Measurements from ENCODE around the gene PQBP1.

PQBP1 gene

DNA sequence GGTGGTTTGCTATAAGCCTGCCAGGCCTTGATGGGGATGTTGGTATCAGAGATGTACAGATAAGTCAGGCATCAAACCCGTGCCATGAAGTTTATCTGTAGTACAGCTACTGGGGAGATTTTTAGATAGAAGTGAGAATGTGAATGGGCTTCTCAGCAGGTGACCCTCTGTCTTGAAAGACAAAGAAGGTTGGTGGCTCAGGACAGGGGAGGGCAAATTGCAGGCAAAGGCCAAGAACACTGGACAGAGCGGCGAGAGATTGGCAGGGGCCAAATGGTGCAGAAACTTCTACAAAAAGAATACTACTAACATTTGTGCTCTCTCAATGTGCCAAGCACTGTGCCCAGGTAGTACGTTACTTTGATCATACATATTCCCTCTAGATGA is 23.0 kb downstream of the PQBP1 start:
- Histone ChIP-seq H3K27me3 (ENCODE audit: control insufficient read depth, insufficient read depth, low read length, poor library complexity, severe bottlenecking) (no peaks in the 10 kb centered on the region), H3K4me1 (ENCODE audit: control insufficient read depth, insufficient read depth, low read length) (no peaks in the 10 kb centered on the region), H3K9me3 (ENCODE audit: control insufficient read depth, low read length) (no peaks in the 10 kb centered on the region), H3K4me3 (ENCODE audit: insufficient read depth, low read depth, low read length) (no peak overlapping the region), H3K27ac (ENCODE audit: insufficient read depth, low read depth, low read length, poor library complexity, severe bottlenecking) (no peak overlapping the region), H3K36me3 (ENCODE audit: control insufficient read depth, insufficient read depth, low read length) (no peaks in the 10 kb centered on the region)
- 60 to 61% methylated on average over 4 of the region's 4 CpGs for WGBS, 2 experiments

DNA sequence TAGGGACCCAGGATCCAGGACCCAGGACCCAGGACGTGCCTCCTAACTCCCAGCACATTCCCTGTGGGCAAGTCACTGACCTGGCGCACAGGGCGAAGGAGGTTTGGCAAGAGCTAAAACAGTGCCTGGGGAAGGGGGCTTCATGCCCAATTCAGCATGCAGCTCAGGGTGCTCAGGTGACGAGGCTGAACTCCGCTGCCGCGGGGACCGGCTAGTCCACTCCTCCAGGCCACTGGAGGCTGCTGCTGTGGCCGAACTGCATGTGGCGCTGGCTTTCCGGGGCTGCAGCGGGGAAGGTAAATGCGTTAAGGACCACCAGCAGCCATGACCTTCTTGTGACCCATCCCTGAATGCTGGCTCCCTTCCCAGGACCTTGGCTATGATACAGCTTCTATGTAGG is 26.0 kb downstream of the PQBP1 start:
- WGBS, 2 experiments: 96 to 97% methylated on average over 13 of the region's 13 CpGs
- Histone ChIP-seq H3K36me3 (ENCODE audit: control insufficient read depth, insufficient read depth, low read length) (no peaks in the 10 kb centered on the region), H3K4me1 (ENCODE audit: control insufficient read depth, insufficient read depth, low read length) (peaks cover 5% of the 10 kb centered on the region), H3K9me3 (ENCODE audit: control insufficient read depth, low read length) (no peaks in the 10 kb centered on the region), H3K27ac (ENCODE audit: insufficient read depth, low read depth, low read length, poor library complexity, severe bottlenecking) (no peak overlapping the region), H3K27me3 (ENCODE audit: control insufficient read depth, insufficient read depth, low read length, poor library complexity, severe bottlenecking) (no peaks in the 10 kb centered on the region), H3K4me3 (ENCODE audit: insufficient read depth, low read depth, low read length) (no peak overlapping the region)

- Histone ChIP-seq H3K27me3 (ENCODE audit: control insufficient read depth, insufficient read depth, low read length, poor library complexity, severe bottlenecking) (no peaks in the 10 kb centered on the region), H3K36me3 (ENCODE audit: control insufficient read depth, insufficient read depth, low read length) (no peaks in the 10 kb centered on the region), H3K27ac (ENCODE audit: insufficient read depth, low read depth, low read length, poor library complexity, severe bottlenecking) (no peak overlapping the region), H3K9me3 (ENCODE audit: control insufficient read depth, low read length) (no peaks in the 10 kb centered on the region), H3K4me3 (ENCODE audit: insufficient read depth, low read depth, low read length) (no peak overlapping the region), H3K4me1 (ENCODE audit: control insufficient read depth, insufficient read depth, low read length) (peaks cover 5% of the 10 kb centered on the region)
- WGBS, 2 experiments: 96 to 97% methylated on average over 5 of the region's 5 CpGs
Observed at GRCh38 chrX:48924270-48924669, 26.5 kb downstream of the PQBP1 start.

DNA sequence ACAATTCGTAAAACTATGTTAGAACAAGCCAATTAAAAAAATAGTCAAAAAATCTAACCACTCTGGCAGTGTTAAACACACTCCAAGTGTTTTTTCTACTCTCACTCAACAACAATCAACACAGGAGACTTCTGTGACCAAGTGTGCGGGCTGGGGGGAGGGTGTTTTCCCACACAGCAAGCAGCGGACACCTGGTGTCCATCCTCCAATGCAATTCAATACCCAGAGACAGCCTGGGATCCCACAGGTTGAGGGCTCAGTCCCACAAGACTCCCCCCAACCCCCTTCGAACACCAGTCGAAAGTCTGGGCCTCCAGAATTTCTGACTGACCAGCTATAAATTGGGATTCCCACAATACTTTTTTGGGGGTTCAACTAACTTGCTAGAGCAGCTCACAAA is 29.4 kb downstream of the PQBP1 start:
- 19 to 33% methylated on average over 4 of the region's 5 CpGs for WGBS, 2 experiments
- no peak overlapping the region for H3K27ac ChIP-seq (ENCODE audit: insufficient read depth, low read depth, low read length, poor library complexity, severe bottlenecking)

DNA sequence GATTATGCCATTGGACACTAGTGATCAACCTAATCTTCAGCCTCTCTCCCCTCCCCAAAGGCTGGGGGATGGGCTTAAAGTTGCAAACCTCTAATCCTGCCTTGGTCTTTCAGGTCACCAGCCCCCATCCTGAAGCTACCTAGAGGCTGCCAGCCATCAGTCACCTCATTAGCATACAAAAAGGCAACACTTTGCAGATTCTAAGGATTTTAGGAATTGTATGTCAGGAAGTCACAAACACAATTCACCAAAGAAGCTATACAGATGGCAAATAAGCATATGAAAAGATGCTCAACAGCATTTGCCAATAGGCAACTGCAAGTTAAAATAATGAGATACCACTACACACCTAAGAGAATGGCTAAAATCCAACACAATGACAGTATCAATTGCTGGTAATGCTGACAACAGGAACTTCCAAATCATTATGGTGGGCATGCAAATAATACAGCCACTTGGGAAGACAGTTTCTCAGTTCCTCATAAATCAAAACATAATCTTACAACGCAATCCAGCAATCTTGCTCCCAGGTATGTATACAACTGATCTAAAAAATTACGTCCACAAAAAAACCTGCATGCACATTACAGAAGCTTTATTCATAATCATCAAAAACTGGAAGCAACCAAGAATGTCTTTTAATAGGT is 30.1 kb downstream of the PQBP1 start:
- no peaks in the 10 kb centered on the region for H3K9me3 ChIP-seq (ENCODE audit: control insufficient read depth, low read length)
- H3K36me3 ChIP-seq (ENCODE audit: control insufficient read depth, insufficient read depth, low read length): peaks cover 2% of the 10 kb centered on the region
- H3K27ac ChIP-seq (ENCODE audit: insufficient read depth, low read depth, low read length, poor library complexity, severe bottlenecking): no peak overlapping the region
- H3K4me1 ChIP-seq (ENCODE audit: control insufficient read depth, insufficient read depth, low read length): peaks cover 5% of the 10 kb centered on the region
- no peaks in the 10 kb centered on the region for H3K27me3 ChIP-seq (ENCODE audit: control insufficient read depth, insufficient read depth, low read length, poor library complexity, severe bottlenecking)
- H3K4me3 ChIP-seq (ENCODE audit: insufficient read depth, low read depth, low read length): no peak overlapping the region
- 20 to 26% methylated on average over 2 of the region's 2 CpGs for WGBS, 2 experiments

More for the DNA sequence above, 29.4 kb downstream of the PQBP1 start:
- Histone ChIP-seq H3K27me3 (ENCODE audit: control insufficient read depth, insufficient read depth, low read length, poor library complexity, severe bottlenecking) (no peaks in the 10 kb centered on the region), H3K4me3 (ENCODE audit: insufficient read depth, low read depth, low read length) (no peak overlapping the region), H3K9me3 (ENCODE audit: control insufficient read depth, low read length) (no peaks in the 10 kb centered on the region), H3K4me1 (ENCODE audit: control insufficient read depth, insufficient read depth, low read length) (peaks cover 5% of the 10 kb centered on the region), H3K36me3 (ENCODE audit: control insufficient read depth, insufficient read depth, low read length) (no peaks in the 10 kb centered on the region)

DNA sequence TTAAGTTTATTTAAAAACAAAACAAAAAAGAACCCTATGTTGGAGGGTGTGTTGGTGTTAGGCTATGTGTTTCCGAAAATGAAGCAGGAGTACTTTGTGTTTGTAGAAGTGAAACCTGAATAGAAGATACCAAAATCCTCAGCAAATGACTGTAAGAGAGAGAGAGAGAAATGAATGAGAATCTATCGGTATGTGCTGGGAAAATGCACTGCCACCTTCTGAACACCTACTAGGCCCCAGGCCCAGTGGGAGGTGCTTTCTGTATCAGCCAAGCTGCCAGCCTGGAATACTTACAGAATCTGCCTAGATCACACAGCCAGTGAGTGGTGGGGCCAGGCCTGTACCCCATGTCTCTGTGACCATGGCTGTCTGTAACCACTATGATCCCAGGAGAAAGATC is 36.0 kb downstream of the PQBP1 start:
- peaks cover 13% of the 10 kb centered on the region for H3K36me3 ChIP-seq (ENCODE audit: control insufficient read depth, insufficient read depth, low read length)
- H3K4me1 ChIP-seq (ENCODE audit: control insufficient read depth, insufficient read depth, low read length): peaks cover 6% of the 10 kb centered on the region
- WGBS, 2 experiments: 94 to 100% methylated on average over 2 of the region's 2 CpGs
- H3K27me3 ChIP-seq (ENCODE audit: control insufficient read depth, insufficient read depth, low read length, poor library complexity, severe bottlenecking): no peaks in the 10 kb centered on the region
- no peak overlapping the region for H3K4me3 ChIP-seq (ENCODE audit: insufficient read depth, low read depth, low read length)
- no peaks in the 10 kb centered on the region for H3K9me3 ChIP-seq (ENCODE audit: control insufficient read depth, low read length)
- no peak overlapping the region for H3K27ac ChIP-seq (ENCODE audit: insufficient read depth, low read depth, low read length, poor library complexity, severe bottlenecking)

DNA sequence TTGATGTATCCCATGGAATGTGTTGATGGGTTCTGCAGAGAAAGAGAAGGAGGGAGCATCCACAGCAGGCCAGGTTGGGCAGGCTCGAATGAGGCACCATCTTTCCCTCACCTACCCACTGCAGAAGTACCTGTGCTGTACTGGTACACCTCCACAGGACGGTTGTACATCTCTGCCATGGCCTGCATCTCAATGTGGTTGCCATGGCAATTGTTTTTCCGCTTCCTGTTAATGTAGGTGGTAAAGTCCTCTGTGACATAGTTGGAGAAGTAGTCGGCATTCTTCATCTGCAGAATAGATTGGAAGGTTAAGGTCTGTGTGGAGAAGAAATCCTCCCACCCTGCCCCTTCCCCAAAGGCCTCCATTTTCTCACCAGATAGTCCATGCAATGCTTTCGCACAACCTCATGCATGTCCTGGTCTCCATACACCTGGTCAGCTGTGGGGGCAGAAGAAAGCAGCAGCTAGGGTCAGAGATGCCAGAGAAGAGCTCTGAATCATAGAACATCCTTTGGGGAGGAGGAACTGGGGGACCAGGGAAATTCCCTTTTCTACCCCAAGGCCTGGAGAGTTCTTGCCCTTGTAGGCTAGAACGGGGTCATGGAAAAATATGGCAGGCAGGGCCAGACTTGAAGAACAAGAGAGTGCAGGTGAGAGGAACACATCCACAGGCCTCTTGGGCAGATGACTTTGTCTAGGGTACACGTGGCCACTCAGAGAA is 37.0 kb downstream of the PQBP1 start:
- Histone ChIP-seq H3K9me3 (ENCODE audit: control insufficient read depth, low read length) (no peaks in the 10 kb centered on the region), H3K4me1 (ENCODE audit: control insufficient read depth, insufficient read depth, low read length) (peaks cover 6% of the 10 kb centered on the region), H3K4me3 (ENCODE audit: insufficient read depth, low read depth, low read length) (no peak overlapping the region), H3K27me3 (ENCODE audit: control insufficient read depth, insufficient read depth, low read length, poor library complexity, severe bottlenecking) (no peaks in the 10 kb centered on the region), H3K36me3 (ENCODE audit: control insufficient read depth, insufficient read depth, low read length) (peaks cover 13% of the 10 kb centered on the region), H3K27ac (ENCODE audit: insufficient read depth, low read depth, low read length, poor library complexity, severe bottlenecking) (no peak overlapping the region)
- WGBS, 2 experiments: 94 to 95% methylated on average over 6 to 7 of the region's 7 CpGs

DNA sequence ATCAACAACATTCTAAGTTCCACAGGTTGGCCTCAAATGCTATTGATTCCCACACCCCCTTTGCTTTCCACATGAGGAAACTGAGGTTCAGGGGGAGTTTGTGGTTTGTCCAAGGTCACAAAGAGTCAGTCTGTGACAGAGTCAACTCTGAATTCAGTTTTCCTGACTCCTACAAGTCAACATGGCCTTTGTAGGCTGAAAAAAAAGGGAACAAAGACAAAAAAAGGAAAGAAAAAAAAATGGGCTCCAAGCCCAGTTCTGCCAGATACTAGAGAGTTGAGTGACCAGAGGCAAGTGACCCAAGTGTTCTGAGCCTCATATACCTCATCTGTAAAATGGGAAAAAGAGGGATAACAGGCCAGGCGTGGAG is 37.6 kb downstream of the PQBP1 start:
- Histone ChIP-seq H3K9me3 (ENCODE audit: control insufficient read depth, low read length) (no peaks in the 10 kb centered on the region), H3K4me1 (ENCODE audit: control insufficient read depth, insufficient read depth, low read length) (peaks cover 6% of the 10 kb centered on the region), H3K4me3 (ENCODE audit: insufficient read depth, low read depth, low read length) (no peak overlapping the region), H3K27me3 (ENCODE audit: control insufficient read depth, insufficient read depth, low read length, poor library complexity, severe bottlenecking) (no peaks in the 10 kb centered on the region), H3K36me3 (ENCODE audit: control insufficient read depth, insufficient read depth, low read length) (peaks cover 13% of the 10 kb centered on the region), H3K27ac (ENCODE audit: insufficient read depth, low read depth, low read length, poor library complexity, severe bottlenecking) (no peak overlapping the region)
- WGBS, 2 experiments: 82 to 88% methylated on average over 1 of the region's 1 CpG

GRCh38 chrX:48936429-48937053 is 38.8 kb downstream of the PQBP1 start:
- H3K27me3 ChIP-seq (ENCODE audit: control insufficient read depth, insufficient read depth, low read length, poor library complexity, severe bottlenecking): no peaks in the 10 kb centered on the region
- WGBS, 2 experiments: 92 to 95% methylated on average over 8 of the region's 8 CpGs
- peaks cover 13% of the 10 kb centered on the region for H3K36me3 ChIP-seq (ENCODE audit: control insufficient read depth, insufficient read depth, low read length)
- H3K4me3 ChIP-seq (ENCODE audit: insufficient read depth, low read depth, low read length): no peak overlapping the region
- H3K4me1 ChIP-seq (ENCODE audit: control insufficient read depth, insufficient read depth, low read length): peaks cover 6% of the 10 kb centered on the region
- no peak overlapping the region for H3K27ac ChIP-seq (ENCODE audit: insufficient read depth, low read depth, low read length, poor library complexity, severe bottlenecking)
- no peaks in the 10 kb centered on the region for H3K9me3 ChIP-seq (ENCODE audit: control insufficient read depth, low read length)

GRCh38 chrX:48937054-48937907 is 39.6 kb downstream of the PQBP1 start:
- peaks cover 6% of the 10 kb centered on the region for H3K4me1 ChIP-seq (ENCODE audit: control insufficient read depth, insufficient read depth, low read length)
- H3K27me3 ChIP-seq (ENCODE audit: control insufficient read depth, insufficient read depth, low read length, poor library complexity, severe bottlenecking): no peaks in the 10 kb centered on the region
- H3K4me3 ChIP-seq (ENCODE audit: insufficient read depth, low read depth, low read length): no peak overlapping the region
- no peaks in the 10 kb centered on the region for H3K9me3 ChIP-seq (ENCODE audit: control insufficient read depth, low read length)
- H3K36me3 ChIP-seq (ENCODE audit: control insufficient read depth, insufficient read depth, low read length): peaks cover 13% of the 10 kb centered on the region
- H3K27ac ChIP-seq (ENCODE audit: insufficient read depth, low read depth, low read length, poor library complexity, severe bottlenecking): no peak overlapping the region
- 19 to 21% methylated on average over 9 of the region's 9 CpGs for WGBS, 2 experiments

Measured in ectodermal cell (in vitro differentiated cells).